ENCODE results near the gene ADARB2.

GRCh38 chr10:1444826-1445225, 292.5 kb downstream of the ADARB2 start:
- no peak for TF ChIP-seq EP300 (IDR thresholded peaks at IDR 0.05)
- TF ChIP-seq CTCF (IDR thresholded peaks at IDR 0.05): no peak
- TF ChIP-seq POLR2A (IDR thresholded peaks at IDR 0.05): no peak
